Mucosa of descending colon (tissue), 3 donors: ENCODE results near the gene MRPL40. TPM values are rescaled to one million over a fixed set of nuclear protein-coding genes. Genes with fewer than 3 reads are reported as not detected.
"Not testable (repeated sequence)": the region's sequence is repeated elsewhere in the genome, so short reads cannot be mapped to it uniquely, and the experiment has no call there.

Source experiments
- ATAC-seq: fragments of 200-7000 bp; cut with Tn5 transposase; one replicate; pipeline ENCODE4 v1.9.1; 2020; ENCODE audit warnings: mild to moderate bottlenecking, moderate library complexity
- DNase-seq, 3 donors: peaks; one replicate each; pipeline ENCODE4 v3.0.0-alpha.2; 2020
- H3K36me3 ChIP-seq: fragments of 200-600 bp; one replicate; pipeline ENCODE4 v1.8.0; 2021; ENCODE audit warnings: low read depth, mild to moderate bottlenecking
- H3K4me1 ChIP-seq: fragments of 200-600 bp; one replicate; pipeline ENCODE4 v1.8.0; 2021; ENCODE audit warnings: low read depth, mild to moderate bottlenecking
- H3K4me3 ChIP-seq: fragments of 200-600 bp; one replicate; pipeline ENCODE4 v1.8.0; 2021; ENCODE audit warnings: mild to moderate bottlenecking
- H3K9me3 ChIP-seq: fragments of 200-600 bp; one replicate; pipeline ENCODE4 v1.8.0; 2021; ENCODE audit warnings: mild to moderate bottlenecking
- CTCF ChIP-seq: fragments of 200-600 bp; IDR thresholded peaks from one replicate; pipeline ENCODE4 v1.8.0; 2022; ENCODE audit warnings: antibody characterized with exemption, mild to moderate bottlenecking
- intact Hi-C, 2 donors: fragments of 100-400 bp; cut with DNase I in 1 of 2; cut with micrococcal nuclease in 1 of 2; formaldehyde crosslinking; loops; one replicate each; pipeline versions ENCODE4 v1.11.0 to v1.11.1; 2022; cut with DNase I, micrococcal nuclease
- total RNA-seq, 3 donors: library from RNA; stranded (reverse); fragmentation: NEBNext Ultra II Directional in 2 of 3; extraction: Animal tissue kit (Norgen Biotek cat#: 25700) in 2 of 3; gene quantifications; one replicate each; pipeline versions ENCODE4 v1.2.1 to v1.2.4, GENCODE V29; 2021 to 2023
- donor health status: DM: no; HTN: no; CAD: no; lungs with moderate emphysema.
- donor health status: DM: no; HTN: no; CAD: no.
- donor health status: DM: no; HTN: yes; CAD: no.

Gene MRPL40
- total RNA-seq, 3 donors from 2014 or later = 15.2 to 21.7 (median 19.0) TPM

GRCh38 chr22:19434829-19435580, 2.7 kb downstream of the MRPL40 start:
- Histone ChIP-seq H3K36me3 (no peaks in the 10 kb centered on the region), H3K9me3 (no peaks in the 10 kb centered on the region), H3K4me1 (peaks cover 6% of the 10 kb centered on the region), H3K4me3 (no peak overlapping the region)
- ATAC-seq = no peak
- intact Hi-C loops = no loop called here
- no peak for TF ChIP-seq CTCF
- DNase-seq = no peak

- ATAC-seq, H3K9me3 ChIP-seq, DNase-seq, intact Hi-C loops, H3K4me1 ChIP-seq, H3K4me3 ChIP-seq, H3K36me3 ChIP-seq: not testable (repeated sequence)
Observed at GRCh38 chr22:19436444-19437161, 4.3 kb downstream of the MRPL40 start.

GRCh38 chr22:19438298-19438697, 6.0 kb downstream of the MRPL40 start:
- no peaks in the 10 kb centered on the region for H3K36me3 ChIP-seq
- intact Hi-C loops = no loop called here
- no peaks in the 10 kb centered on the region for H3K4me1 ChIP-seq
- TF ChIP-seq CTCF = no peak
- DNase-seq (no peak), ATAC-seq (no peak)
- H3K4me3 ChIP-seq = no peak overlapping the region
- H3K9me3 ChIP-seq = no peaks in the 10 kb centered on the region

GRCh38 chr22:19440411-19441195, 8.3 kb downstream of the MRPL40 start:
- intact Hi-C loops = no loop called here
- no peak for TF ChIP-seq CTCF
- no peaks in the 10 kb centered on the region for H3K36me3 ChIP-seq
- H3K9me3 ChIP-seq = no peaks in the 10 kb centered on the region
- no peak for ATAC-seq
- no peaks in the 10 kb centered on the region for H3K4me1 ChIP-seq
- no peak overlapping the region for H3K4me3 ChIP-seq
- no peak for DNase-seq

GRCh38 chr22:19442166-19442565, 9.8 kb downstream of the MRPL40 start:
- DNase-seq (no peak), ATAC-seq (no peak)
- Histone ChIP-seq H3K9me3 (no peaks in the 10 kb centered on the region), H3K4me1 (peaks cover 9% of the 10 kb centered on the region), H3K36me3 (no peaks in the 10 kb centered on the region), H3K4me3 (no peak overlapping the region)
- TF ChIP-seq CTCF = no peak
- intact Hi-C loops = no loop called here
